GM18907 (cell line): ENCODE results near the gene SNU13.
"Not testable (repeated sequence)": the region's sequence is repeated elsewhere in the genome, so short reads cannot be mapped to it uniquely, and the experiment has no call there.

Source experiments
- ATAC-seq: cut with Tn5 transposase; IDR thresholded peaks from one replicate; pipeline ENCODE4 v1.9.1; 2021; ENCODE audit warnings: mild to moderate bottlenecking, moderate library complexity; ENCODE audit not compliant: unreplicated experiment

Gene SNU13

DNA sequence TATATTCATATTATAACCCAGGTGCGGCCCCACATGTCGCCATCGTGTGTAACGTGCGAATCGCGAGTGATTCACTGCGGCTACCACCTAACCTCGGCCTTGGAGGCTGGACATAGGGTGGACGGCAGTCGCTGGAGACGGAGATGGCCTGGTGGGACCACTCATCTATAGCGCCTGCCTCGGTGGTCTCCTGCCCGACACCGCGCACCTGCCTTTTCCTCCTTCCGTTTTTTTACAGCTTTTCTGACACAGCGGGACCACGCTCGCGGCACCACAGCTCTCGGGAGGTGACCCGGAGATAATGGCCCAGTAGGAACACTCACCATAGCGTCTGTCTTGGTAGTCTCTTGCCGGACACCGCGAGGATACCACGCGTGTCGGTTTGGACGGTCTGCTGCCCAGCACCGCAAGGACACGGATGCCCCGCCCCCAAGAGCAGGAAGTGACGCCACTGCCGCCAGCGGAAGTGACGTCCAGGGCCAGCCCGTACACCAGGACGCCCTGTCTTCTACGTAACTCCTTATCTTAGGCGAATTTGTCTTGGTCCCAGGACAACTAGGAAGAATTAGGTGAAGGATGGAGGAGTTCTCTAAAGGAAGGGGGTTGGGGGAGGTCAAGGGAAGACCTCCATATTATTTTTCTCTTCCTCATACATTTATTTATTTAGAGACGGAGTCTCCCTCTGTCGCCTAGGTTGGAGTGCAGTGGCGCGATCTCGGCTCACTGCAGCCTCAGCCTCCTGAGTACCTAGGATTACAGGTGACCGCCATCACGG is 6.4 kb downstream of the SNU13 start:
- ATAC-seq = peak; percentile 70

DNA sequence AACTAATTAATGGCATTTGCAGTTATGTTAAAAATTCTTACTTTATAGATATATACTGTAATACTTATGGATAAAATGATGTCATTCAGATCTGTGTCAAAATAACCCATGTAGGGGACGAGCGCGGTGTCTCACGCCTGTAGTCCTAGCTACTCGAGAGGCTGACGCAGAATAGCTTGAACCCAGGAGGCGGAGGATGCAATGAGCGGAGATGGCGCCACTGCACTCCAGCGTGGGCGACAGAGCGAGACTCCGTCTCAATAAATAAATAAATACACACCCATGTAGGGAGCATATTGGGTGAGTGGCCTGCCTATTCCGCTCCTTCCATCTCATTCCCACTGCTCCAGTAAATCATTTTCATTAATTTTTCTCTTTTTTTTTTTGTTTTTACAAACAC is 7.1 kb downstream of the SNU13 start:
- no peak for ATAC-seq

DNA sequence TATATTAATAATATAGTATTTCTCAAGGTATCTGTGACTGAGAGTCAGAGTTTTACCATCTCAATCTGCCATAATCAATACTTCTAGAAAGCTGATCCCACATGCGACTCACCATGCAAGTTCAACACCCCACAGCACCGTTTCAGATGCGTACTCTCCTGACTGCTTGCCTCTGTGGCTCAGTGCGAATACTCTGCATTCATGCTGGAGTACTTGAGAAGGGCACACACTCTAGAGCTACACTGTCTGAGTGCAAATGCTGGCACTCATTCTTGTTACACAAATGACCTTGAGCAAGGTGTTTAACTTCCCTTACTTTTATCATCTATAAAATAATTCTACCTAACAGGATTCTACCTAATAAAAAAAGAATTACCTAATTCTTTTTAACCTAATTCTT is 12.5 kb downstream of the SNU13 start:
- ATAC-seq = no peak

- no peak for ATAC-seq
Measured at GRCh38 chr22:41674846-41675340, 13.8 kb downstream of the SNU13 start.

GRCh38 chr22:41672780-41673509 is 15.7 kb downstream of the SNU13 start:
- no peak for ATAC-seq

GRCh38 chr22:41672096-41672495 is 16.6 kb downstream of the SNU13 start:
- ATAC-seq = not testable (repeated sequence)

DNA sequence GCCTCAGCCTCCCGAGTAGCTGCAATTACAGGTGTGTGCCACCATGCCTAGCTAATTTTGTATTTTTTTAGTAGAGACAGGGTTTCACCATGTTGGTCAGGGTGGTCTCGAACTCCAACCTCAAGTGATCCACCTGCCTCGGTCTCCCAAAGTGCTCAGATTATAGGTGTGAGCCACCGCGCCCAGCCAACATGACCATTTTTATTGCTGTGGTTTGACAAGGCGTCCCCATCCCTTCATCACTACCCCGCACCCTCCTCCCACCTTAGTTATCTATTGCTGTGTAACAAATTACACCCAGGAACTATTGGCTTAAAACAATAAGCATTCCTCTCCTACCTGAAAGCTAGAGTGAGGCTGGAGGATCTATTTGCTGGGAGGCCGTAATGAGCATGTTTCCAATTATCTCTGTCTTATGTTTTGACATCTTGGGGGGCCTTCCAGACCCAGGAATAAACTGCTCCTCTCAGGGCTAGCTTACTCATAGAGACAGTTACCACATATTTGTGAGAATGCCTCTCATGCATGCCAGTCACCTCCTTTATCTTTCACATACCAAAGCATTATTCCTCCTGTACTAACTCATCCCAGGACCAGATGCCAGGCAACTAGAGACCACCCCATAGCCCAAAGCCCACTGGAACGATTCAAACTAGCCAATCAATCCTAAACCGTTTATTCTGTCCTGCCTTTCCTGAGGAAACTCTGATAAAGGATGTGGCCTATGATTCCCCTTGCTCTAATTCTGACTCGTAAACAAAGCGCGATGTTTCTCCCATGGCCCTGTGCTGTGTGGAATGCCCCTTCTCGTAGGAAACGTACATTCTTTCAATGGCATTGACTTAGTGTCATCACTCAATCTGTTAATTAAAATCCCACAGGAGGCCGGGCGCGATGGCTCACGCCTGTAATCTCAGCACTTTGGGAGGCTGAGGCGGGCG is 19.4 kb downstream of the SNU13 start:
- no peak for ATAC-seq

- ATAC-seq = no peak
Measured at GRCh38 chr22:41664951-41665350, 23.7 kb downstream of the SNU13 start.

DNA sequence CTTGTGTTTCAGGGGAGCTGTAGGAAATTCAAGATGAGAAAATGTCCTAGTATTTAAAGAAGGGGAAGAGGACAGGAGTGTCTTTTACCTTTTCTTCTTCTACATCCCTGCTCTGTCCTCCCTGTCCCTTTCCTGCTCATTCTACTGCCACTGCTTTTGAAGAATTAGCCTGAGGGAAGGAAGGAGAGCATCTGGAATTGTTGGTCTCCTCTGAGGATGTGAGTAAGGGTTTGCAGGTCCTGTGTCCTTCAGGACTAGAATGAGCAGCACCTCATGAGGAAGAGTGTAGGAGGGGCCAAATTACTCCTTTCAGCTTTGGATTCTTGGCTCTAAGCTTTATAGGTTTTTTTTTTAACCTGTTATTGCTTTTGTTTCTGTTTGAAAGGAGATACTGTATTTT is 24.2 kb downstream of the SNU13 start:
- no peak for ATAC-seq

DNA sequence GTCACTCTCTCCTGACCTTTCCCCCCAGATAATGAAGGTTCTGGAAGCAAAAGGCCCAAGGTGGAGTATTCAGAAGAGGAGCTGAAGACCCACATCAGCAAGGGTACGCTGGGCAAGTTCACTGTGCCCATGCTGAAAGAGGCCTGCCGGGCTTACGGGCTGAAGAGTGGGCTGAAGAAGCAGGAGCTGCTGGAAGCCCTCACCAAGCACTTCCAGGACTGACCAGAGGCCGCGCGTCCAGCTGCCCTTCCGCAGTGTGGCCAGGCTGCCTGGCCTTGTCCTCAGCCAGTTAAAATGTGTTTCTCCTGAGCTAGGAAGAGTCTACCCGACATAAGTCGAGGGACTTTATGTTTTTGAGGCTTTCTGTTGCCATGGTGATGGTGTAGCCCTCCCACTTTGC is 25.1 kb downstream of the SNU13 start:
- not testable (repeated sequence) for ATAC-seq

- ATAC-seq = no peak
Measured at GRCh38 chr22:41661713-41662112, 27.0 kb downstream of the SNU13 start.

GRCh38 chr22:41661088-41661487 is 27.6 kb downstream of the SNU13 start:
- no peak for ATAC-seq

DNA sequence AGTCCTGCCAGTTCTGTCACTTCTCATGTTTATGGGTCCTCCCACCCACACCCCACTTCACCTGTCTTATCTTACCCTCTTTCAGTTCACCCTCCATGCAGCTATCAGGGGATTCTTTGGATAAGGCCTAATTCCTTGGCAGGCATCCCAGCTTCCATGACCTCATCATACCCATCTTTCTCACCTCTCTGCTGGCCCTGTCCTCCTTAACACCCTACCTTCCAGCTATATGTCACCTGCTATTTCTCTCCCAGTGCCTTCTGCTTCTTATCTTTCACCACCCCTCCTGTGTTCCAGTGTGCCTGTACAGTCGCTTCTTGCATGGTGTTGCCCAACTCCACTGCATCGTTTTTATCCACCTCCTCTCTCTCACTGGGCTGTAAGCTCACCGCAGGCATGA is 28.3 kb downstream of the SNU13 start:
- ATAC-seq = no peak

DNA sequence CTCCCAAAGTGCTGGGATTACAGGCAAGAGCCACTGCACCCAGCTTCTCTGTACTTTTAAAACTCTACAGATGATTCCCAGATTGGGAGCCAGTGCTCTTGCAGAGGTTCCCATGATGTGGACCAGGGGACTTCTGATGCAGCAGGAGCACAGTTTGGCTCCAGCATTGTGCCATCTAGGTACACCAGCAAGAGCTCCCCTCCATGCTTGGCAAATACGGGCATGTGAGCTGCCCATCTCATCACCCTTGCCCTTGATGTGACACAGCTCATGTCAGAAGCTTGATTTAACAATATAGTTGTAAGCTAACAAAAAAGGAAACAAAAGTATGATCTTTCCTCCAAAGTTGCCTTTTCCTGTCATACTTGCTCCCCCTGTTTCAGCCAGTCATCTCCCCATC is 28.7 kb downstream of the SNU13 start:
- ATAC-seq = no peak

DNA sequence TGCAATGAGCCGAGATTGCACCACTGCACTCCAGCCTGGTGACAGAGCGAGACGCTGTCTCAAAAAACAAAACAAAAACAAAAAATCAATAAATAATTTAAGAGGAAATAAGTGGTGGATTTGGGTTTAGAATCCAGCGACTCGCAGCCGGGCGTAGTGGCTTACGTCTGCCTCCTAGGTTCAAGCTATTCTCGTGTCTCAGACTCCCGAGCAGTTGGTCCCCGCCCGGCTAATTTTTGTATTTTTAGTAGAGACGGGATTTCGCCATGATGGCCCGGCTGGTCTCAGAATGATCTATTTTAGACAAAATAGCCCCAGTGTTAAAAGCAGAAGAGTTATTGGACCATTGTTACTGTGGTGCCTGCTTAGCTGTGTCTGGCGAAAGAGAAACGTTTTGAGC is 29.8 kb downstream of the SNU13 start:
- no peak for ATAC-seq

GRCh38 chr22:41657709-41658108 is 31.0 kb downstream of the SNU13 start:
- ATAC-seq = no peak

- no peak for ATAC-seq
Measured at GRCh38 chr22:41656556-41656955, 32.1 kb downstream of the SNU13 start.

DNA sequence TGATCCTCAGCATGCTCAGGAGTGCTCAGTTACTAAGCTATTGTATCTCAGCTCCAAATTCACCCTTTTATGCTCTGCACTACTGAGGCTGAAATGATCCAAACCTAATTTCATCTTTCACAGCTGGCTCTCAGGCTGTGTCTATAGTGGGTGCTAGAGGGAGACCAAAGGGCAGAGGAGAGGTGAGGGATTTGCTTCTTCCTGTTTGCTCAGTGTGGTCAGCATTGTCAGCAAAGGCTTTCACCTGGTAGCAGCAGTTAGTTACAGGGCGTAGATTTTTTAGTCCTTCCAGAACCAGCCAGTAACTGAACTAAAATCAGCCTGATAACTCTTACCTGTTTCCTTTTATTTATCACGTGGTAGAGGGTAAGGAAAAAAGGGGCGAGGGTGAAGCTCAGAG is 34.3 kb downstream of the SNU13 start:
- ATAC-seq = no peak

DNA sequence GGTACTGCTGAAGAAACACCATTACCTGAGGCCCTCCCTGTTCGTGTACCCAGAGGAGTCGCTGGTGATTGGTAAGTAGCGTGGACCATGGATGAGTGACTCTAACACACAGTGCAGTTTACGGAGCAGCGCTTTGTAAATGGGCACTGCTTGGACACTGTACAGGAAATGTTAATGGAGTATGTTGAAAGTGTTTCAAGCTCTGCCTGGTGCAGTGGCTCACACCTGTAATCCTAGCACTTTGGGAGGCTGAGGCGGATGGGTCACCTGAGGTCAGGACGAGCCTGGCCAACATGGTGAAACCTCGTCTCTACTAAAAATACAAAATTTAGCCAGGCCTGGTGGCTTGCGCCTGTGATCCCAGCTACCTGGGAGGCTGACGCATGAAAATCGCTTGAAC is 37.8 kb downstream of the SNU13 start:
- no peak for ATAC-seq

- no peak for ATAC-seq
Measured at GRCh38 chr22:41650229-41650628, 38.4 kb downstream of the SNU13 start.

- ATAC-seq = no peak
Measured at GRCh38 chr22:41648432-41648831, 40.2 kb downstream of the SNU13 start.
